ENCODE measurements around the gene PTCD1.

Gene PTCD1

GRCh38 chr7:99438573-99439480 is at the start of gene PTCD1, which contains the start of gene CPSF4:
PTCD1 (minus strand) TSS chr7:99438798; CDS start chr7:99435242, 3,556 bp downstream.
CPSF4 (plus strand) TSS chr7:99438943; CDS start chr7:99439083, 140 bp downstream.
- DNase-seq (ENCODE audit: low read depth in 2 of 2) = peak; percentile 80 to 85

- DNase-seq (ENCODE audit: low read depth in 2 of 2) = no peak
These were observed 46.5 kb upstream of the PTCD1 start for GRCh38 chr7:99485094-99485493.

- no peak for DNase-seq (ENCODE audit: low read depth in 2 of 2)
These were observed 40.2 kb upstream of the PTCD1 start for GRCh38 chr7:99478464-99479440.

- DNase-seq (ENCODE audit: low read depth in 2 of 2) = no peak
These were observed 37.5 kb upstream of the PTCD1 start for GRCh38 chr7:99476107-99476506.

GRCh38 chr7:99473315-99473596 is 34.7 kb upstream of the PTCD1 start:
- no peak for DNase-seq (ENCODE audit: low read depth in 2 of 2)

- peak; percentile 96 to 97 for DNase-seq (ENCODE audit: low read depth in 2 of 2)
These were observed 34.1 kb upstream of the PTCD1 start, which contains the start of gene ZNF789 for GRCh38 chr7:99472561-99473314. ZNF789 (plus strand) TSS chr7:99472890; CDS start chr7:99476457, 3,567 bp downstream.

GRCh38 chr7:99469381-99470065 is 30.9 kb upstream of the PTCD1 start:
- no peak for DNase-seq (ENCODE audit: low read depth in 2 of 2)

GRCh38 chr7:99468336-99468918 is 29.8 kb upstream of the PTCD1 start:
- no peak for DNase-seq (ENCODE audit: low read depth in 2 of 2)

GRCh38 chr7:99465421-99465768 is 26.8 kb upstream of the PTCD1 start:
- DNase-seq (ENCODE audit: low read depth in 2 of 2) = no peak

- DNase-seq (ENCODE audit: low read depth in 2 of 2) = no peak
These were observed 22.6 kb upstream of the PTCD1 start for GRCh38 chr7:99461221-99461620.

- no peak for DNase-seq (ENCODE audit: low read depth in 2 of 2)
These were observed 22.1 kb upstream of the PTCD1 start for GRCh38 chr7:99460651-99461050.

GRCh38 chr7:99459087-99459486 is 20.5 kb upstream of the PTCD1 start:
- DNase-seq (ENCODE audit: low read depth in 2 of 2) = no peak

- no peak for DNase-seq (ENCODE audit: low read depth in 2 of 2)
These were observed 19.3 kb upstream of the PTCD1 start for GRCh38 chr7:99457650-99458493.

GRCh38 chr7:99457050-99457649 is 18.6 kb upstream of the PTCD1 start:
- no peak for DNase-seq (ENCODE audit: low read depth in 2 of 2)

- DNase-seq (ENCODE audit: low read depth in 2 of 2) = no peak
These were observed 17.7 kb upstream of the PTCD1 start for GRCh38 chr7:99456288-99456687.

GRCh38 chr7:99455874-99456273 is 17.3 kb upstream of the PTCD1 start:
- no peak for DNase-seq (ENCODE audit: low read depth in 2 of 2)

GRCh38 chr7:99453105-99453504 is 14.5 kb upstream of the PTCD1 start:
- DNase-seq (ENCODE audit: low read depth in 2 of 2) = no peak

GRCh38 chr7:99452541-99452940 is 13.9 kb upstream of the PTCD1 start:
- DNase-seq (ENCODE audit: low read depth in 2 of 2) = no peak

- DNase-seq (ENCODE audit: low read depth in 2 of 2) = no peak
These were observed 13.3 kb upstream of the PTCD1 start for GRCh38 chr7:99451936-99452335.

Data from activated CD8-positive, alpha-beta memory T cell treated with anti-CD3 and anti-CD28 coated beads for 4 hours (primary cell).